GM12864 (cell line): Measurements from ENCODE around the gene HPN.

Source experiments
- DNase-seq: peaks from one replicate; pipeline ENCODE4 v3.0.0-alpha.2; 2011; ENCODE audit warnings: low read depth
- H3K4me3 ChIP-seq: 2 replicates; pipeline ENCODE4 v1.5.1; 2011; ENCODE audit warnings: mild to moderate bottlenecking, low read depth, low read length, control low read depth
- CTCF ChIP-seq: IDR thresholded peaks from 2 replicates; pipeline ENCODE4 v1.5.1; 2011; ENCODE audit warnings: low read depth, mild to moderate bottlenecking, moderate library complexity, low read length, control low read depth, inconsistent platforms; ENCODE audit errors: missing control alignments

Gene HPN

GRCh38 chr19:35029737-35030256 is 11.7 kb upstream of the HPN start:
- no peak for DNase-seq
- no peak for TF ChIP-seq CTCF
- H3K4me3 ChIP-seq: no peak overlapping the region

GRCh38 chr19:35030257-35031071 is 11.1 kb upstream of the HPN start, which contains the start of gene SCN1B:
Gene SCN1B, plus strand, starts transcription at chr19:35030470. Its CDS starts 351 bp downstream, at chr19:35030821.
- TF ChIP-seq CTCF: no peak
- no peak for DNase-seq
- no peak within 1 kb of the TSS; the same call in 1 of the 2 replicates for H3K4me3 ChIP-seq

GRCh38 chr19:35031072-35031881 is 10.2 kb upstream of the HPN start:
- DNase-seq: no peak
- H3K4me3 ChIP-seq: no peak overlapping the region
- no peak for TF ChIP-seq CTCF

GRCh38 chr19:35032356-35032865 is 9.1 kb upstream of the HPN start:
- H3K4me3 ChIP-seq: no peak overlapping the region
- DNase-seq: no peak
- TF ChIP-seq CTCF: no peak

- DNase-seq: no peak
- no peak for TF ChIP-seq CTCF
- H3K4me3 ChIP-seq: no peak overlapping the region
Observed at GRCh38 chr19:35033067-35034004, 8.2 kb upstream of the HPN start.

GRCh38 chr19:35034005-35034502 is 7.5 kb upstream of the HPN start:
- TF ChIP-seq CTCF: no peak
- H3K4me3 ChIP-seq: no peak overlapping the region
- no peak for DNase-seq
